Stimulated activated CD8-positive, alpha-beta memory T cell treated with anti-CD3 and anti-CD28 coated beads, Interleukin-2, amount 100 ng/mL, for 48 hours (primary cell): ENCODE data around the gene TIMM22.
"Not testable (repeated sequence)": the region's sequence is repeated elsewhere in the genome, so short reads cannot be mapped to it uniquely, and the experiment has no call there.

ENCODE experiments used
- DNase-seq, 2 donors: peaks; one replicate each; pipeline ENCODE4 v3.0.0-alpha.2; 2020; ENCODE audit warnings: low read depth in 2 of 2

TIMM22 gene

DNA sequence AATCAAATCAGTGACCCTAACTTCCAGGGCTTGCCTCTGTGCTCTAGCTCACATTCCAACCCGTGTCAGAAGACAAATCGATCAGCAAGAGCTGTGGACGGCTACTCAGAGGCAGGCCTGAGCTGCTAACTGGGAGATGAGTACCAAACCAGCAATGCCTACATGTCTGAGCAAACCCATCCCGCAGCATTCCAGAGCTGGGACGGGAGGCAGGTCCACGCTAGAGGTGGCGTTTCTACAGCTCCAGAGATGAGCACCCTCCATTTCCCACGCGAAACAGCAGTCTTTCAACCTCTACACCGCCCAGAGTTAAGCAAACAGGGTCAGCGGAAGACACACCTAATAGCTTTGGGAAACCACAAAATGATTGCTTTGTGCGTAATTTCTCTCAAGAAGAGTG is 23.9 kb upstream of the TIMM22 start:
- no peak for DNase-seq

- not testable (repeated sequence) for DNase-seq
These were observed 22.2 kb upstream of the TIMM22 start for GRCh38 chr17:974778-975177.

DNA sequence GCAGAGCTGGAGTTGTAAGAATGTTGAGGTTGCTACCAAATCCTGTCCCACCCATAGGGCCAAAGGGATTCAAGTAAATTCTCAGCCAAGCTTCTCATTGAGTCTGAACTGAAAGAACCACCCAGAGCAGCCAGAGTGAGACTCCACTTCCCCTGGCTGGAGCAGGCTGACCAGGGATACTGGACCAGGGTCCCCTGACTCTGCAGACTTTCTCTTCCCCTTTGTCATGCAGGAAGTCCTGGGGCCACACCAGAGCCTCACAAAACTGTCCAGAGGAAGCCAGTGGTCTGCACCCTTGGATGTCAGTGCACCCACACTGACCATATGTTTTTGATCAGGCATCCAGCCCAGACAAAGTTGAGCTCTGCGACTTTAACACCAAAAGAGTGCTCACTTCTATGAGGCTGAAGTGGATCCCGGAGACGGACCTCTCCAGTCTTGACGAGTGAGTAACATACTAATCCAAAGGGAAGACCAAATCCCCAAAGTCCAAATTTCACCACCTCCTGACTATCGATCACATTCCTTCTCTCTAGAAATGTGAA is 21.5 kb upstream of the TIMM22 start:
- DNase-seq = no peak

- no peak for DNase-seq
These were observed 20.6 kb upstream of the TIMM22 start for GRCh38 chr17:976312-976711.

GRCh38 chr17:977166-977565 is 19.8 kb upstream of the TIMM22 start:
- no peak for DNase-seq

DNA sequence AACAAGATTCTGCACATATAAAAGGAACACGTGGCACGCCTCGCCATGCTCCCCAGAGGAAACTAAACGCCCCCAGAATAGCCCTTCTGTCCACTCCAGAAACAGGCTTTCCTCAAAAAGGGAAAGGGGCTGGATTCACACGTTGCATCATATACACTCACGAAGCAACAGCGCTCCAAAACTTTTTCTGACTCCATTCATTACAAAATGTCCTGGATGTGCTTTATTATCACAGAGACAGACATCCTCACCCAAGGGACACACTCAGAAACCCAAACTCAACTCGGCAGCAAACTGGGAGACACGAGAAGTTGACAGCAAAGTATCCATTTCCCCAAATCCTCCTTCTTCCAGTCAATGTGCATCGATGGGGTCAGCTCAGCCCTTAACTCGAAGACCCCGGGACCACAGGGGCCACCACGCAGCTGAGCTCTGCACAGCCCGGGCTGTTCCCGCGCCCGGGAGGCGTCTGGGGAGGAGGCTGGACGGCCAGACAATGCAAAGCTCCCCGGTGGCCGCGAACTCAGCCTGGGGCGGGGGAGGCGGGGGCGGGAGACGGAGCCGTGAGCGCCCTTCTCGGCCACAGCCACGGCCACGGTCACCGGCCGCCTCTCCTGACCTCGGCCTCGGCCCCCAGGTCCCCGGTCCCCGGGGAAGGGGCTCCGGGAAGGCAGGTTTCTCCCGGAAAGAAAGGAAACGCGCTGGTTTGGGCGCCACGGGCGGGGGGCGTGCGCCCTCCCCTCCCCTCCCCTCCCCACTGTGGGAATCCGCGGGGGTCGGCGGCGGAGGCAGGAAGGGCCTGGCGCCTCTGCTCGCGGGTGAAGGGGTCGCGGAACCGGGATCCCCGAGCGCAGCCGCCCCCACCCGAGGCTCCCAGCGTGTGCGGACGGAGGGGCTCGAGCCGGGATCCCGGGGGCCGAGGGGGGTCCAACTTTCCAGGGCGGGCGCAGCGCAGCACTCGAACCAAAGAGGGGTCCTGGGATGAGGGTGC is 18.5 kb upstream of the TIMM22 start:
- DNase-seq = no peak

DNA sequence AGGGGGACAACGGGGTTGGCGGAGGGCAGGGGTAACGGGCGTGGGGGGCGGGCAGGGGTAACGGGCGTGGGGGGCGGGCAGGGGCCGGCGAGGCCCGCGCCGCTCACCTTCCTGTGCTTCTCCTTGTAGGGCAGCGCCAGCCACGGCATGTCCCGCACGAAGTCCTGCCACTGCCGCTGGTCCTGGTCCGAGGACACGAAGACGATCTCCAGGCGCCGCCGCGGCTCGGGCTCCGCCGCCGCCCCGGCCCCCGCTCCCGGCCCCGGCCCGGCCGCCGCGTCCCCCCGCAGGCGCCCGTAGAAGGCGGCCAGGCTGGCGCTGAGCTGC is 17.8 kb upstream of the TIMM22 start:
- no peak for DNase-seq

- DNase-seq = peak; percentile 82 to 86
These were observed 17.2 kb upstream of the TIMM22 start, which contains the start of gene NXN for GRCh38 chr17:979539-980405. Gene NXN, minus strand, starts transcription at chr17:979776.

DNA sequence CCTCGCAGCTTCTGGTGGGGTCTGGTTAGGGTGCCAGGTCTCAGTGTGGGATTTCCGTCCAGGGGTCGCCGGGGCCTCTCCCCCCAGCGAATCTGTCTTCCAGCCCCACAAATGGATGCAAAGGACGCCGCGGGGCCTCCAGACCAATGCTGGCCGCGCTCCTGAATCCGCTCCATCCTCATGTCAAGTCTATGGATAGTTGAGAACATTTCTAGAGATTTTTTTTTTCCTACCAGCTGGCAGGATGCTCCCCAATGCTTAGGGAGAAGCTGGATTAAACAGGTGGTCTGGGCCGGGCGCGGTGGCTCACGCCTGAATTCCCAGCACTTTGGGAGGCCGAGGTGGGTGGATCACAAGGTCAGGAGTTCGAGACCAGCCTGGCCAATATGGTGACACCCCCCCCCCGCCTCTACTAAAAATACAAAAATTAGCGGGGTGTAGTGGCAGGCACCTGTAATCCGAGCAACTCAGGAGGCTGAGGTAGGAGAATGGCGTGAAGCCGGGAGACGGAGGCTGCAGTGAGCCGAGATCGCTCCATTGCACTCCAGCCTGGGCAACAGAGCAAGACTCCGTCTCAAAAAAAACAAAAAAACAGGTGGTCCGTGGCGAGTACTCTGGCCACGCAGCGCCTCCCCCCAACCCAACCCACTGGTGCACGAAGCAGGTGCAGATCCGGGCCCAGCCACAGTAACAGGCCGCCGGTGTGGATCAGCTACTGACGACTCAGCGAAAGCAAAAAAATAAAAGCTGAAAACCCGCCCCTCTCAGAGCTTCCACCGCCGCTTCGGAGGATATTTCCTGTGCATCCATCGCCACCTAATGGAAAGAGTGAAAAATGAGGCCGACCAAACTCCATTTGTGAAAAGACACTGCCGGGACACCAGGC is 16.3 kb upstream of the TIMM22 start:
- DNase-seq = peak; percentile 40 to 59

DNA sequence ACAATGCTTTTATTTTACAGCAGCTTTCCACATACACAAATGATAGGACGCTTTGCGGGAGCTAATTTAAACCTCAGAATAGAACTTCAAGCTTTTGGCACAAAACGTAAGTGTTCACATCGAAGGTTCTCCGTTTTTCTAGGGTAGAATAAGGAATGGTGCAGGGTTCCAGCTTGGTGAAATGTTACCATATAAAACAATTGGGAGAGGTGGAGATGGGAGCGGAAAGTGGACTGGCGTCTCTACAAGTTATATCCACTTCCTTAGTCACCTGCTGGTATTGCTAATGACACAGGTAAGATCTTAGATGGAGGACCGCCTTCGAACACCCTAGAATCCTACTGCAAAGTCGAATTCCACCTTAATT is 15.7 kb upstream of the TIMM22 start:
- DNase-seq = no peak

- DNase-seq = no peak
These were observed 13.0 kb upstream of the TIMM22 start for GRCh38 chr17:983921-984320.

DNA sequence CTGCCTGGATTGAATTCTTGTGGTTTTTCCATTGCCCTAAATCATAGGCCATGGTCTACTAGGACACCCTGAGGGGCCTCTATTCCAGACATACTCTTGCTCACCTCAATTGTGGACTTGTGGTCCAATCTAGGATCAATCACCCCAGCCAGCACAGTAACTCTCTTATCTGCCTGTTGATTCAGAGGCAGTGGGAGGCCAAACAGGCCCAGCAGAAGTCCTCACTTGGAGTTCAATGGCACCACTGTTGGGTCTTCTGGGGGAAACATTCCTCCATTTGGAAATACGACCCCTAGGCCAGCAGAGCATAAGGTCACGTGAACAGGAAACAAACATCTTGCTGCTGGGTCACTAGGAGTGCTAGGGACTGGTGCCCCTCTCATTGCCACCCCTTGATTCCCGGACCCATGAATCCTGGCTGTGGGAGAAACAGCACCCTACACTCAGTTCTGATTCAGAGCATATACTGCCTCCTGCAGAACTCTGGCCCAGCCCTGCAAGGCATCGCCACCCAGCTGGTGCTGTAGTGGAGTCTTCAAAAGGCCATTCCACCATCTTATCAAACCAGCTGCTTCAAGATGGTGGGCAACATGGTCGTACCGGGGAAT is 10.5 kb upstream of the TIMM22 start:
- DNase-seq = no peak

GRCh38 chr17:987931-988330 is 9.0 kb upstream of the TIMM22 start:
- DNase-seq = no peak

GRCh38 chr17:988561-988960 is 8.4 kb upstream of the TIMM22 start:
- no peak for DNase-seq

DNA sequence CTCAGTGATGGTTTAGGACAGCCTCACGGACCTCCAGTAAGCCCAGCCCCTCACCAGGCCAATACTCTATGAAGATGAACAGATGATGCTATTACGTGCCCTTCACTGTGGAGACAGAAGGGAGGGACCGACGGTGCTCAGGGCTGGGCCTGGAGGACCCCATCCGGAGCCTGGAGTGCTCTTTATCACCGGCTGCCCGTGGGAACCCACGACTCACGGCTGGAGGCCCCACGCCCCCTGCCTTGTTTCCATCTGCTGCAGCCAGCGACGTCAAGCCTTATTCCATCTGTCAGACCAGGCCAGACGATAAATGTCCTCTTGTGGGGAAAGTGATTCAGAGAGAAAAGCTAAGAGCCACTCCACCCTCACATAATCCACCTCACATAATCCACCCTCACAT is 4.0 kb upstream of the TIMM22 start:
- no peak for DNase-seq

- DNase-seq = not testable (repeated sequence)
These were observed 1.6 kb upstream of the TIMM22 start for GRCh38 chr17:995324-995723.

DNA sequence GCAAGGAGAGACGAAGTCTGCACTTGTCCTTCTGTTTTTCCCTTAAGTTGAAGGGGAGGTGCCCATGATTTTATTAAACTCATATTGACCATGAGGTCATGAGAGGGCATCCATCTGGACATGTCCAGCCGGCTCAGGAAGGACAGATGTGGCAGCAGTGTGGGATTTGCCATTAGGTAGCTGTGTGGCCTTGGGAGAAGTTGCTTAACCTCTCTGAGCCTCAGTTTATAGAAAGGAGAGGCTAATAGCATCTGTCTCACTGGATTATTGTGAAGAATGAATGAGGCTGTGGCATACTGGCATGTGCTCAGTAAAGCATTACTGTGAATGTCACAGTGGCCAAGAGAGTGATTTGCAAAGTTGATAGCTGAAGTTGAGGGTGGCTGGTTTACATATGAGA is 1.2 kb downstream of the TIMM22 start:
- no peak for DNase-seq

DNA sequence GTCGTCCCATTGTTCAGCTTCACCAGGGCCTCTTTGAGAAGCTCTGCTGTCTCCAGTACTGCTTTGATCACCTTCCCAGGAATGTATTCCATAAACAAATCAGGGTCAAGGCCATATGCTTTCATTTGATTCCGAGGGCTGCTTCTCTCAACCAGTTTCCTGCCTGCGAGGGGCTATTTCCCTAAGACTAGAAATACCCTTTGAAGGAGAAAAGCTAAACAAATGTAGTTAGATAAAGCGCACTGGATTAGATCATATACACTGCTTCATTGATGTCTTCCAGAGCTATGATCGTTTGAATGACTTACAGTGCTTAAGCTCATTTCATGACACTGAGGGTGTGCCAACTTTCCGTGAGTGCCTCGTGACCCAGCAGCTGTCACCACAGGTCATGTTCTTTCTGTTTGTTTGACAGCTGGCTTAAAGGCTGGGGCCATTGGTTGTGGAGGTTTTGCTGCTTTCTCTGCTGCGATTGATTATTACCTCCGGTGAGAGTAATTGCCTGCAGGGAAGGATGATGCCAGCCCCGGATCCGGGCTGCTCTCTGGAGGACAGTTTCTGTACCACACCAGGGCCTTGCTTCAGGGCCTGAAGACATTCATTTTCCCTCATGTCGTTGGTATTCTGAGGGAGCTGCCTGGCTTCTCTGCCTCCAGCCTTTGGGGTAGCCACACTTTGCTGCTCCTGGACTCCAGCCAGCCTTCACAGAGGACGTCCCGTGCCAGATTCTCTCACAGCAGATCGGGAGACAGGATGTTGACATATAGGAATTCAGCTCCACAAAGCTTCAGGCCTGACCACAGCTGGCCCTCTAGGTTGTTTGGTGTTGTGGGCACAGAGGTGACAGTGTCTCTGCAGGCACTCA is 3.9 kb downstream of the TIMM22 start:
- no peak for DNase-seq

DNA sequence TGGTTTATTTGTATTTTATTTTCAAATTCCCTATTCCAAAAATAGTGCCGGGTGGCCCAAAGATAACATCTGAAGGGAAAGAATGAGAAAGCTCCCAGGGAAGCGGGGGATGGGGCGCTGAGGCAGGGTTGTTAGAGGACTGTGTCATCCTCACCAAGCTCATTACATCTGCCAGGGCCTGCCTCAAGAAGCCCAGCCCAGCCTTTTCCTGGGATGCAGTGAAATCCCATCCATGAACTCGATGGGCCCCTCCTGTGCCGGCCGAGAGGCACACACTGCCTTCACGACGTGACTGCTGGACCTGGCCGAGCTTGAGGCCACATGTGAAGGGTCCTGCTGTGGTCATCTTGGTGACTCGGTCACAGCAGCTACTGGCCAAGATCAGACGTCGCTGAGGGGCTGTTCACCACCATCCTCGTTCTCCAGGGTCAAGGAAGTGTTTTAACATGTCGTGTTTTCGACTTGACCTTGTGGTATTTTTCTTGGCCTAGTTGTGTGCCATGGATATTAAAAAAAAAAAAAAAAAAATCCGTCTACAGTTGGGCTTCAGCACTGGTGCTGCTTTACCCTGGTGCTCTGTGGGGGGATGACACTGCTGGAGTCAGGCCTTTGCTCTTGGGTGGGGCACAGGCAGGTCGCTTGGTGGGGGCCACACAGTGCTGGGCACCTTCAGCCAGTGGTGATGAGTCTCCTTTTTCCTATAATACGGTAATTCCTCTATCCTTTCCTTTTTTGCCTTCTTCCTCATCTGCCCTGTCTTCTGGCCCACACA is 4.9 kb downstream of the TIMM22 start:
- no peak for DNase-seq
